ENCODE measurements around the gene CDK15.

CDK15 gene

DNA sequence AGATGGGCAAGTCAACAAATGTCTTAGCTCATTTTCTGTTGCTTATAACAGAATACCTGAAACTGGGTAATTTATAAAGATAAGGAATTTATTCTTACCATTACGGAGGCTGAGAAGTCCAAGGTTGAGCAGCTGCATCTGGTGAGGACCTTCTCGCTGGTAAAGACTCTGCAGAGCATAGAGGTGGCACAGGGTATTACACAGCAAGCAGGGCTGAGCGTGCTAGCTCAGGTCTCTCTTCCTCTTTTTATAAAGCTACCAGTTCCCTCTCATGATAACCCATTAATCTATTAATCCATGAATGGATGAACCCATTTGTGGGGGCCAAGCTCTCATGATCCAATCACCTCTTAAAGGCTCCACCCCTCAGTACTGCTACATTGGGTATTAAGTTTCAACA is 109.1 kb downstream of the CDK15 start:
- no peak for DNase-seq

DNA sequence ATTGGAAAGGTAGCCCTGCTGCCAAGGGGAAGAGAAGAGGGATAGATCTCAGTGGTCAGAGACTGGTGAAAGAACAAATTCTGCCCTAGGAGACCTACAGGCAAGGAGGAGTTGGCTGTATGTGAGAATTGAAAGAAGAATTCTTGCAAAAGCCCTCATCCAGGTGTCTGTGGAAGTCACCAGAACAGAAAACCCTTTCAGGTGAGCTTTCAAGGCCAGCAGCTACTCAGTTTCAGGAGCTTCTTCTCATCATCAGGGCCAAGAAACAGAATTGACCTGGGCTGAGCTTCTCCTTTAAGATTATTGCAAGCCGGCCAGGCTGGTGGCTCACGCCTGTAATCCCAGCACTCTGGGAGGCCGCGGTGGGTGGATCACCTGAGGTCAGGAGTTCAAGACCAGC is 110.2 kb downstream of the CDK15 start:
- DNase-seq = no peak

DNA sequence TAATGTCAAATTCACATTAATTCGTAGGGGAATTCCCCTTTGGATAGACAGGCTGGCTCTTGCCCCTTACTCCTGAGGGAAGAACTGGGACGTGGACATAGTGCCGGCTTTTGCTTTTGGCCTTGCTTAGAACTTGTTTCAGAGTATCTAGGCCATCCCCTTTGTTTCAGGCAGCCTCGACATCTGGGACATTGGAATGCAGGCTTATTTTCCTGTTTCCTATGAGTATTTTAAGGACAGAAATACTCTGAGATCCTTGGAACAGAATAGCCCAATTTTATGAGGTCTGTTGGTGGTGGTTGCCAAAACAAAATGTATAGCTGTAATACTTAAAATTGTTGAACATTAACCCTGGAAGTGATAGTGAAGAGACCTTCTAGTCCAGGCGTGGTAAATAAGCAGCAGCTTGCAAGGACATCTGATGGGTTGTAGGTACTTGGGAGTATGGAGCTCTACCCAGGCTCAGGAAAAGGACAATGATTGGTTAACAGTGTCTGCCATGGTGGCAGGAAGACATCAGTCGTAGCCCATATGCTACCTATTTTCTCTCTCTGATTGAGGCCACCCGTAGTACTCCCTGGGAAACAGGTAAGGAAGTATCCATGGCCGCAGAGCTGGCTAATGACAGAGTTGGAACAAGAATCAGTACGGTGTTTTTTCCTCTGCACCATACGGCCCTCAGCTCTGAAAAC is 112.4 kb downstream of the CDK15 start:
- no peak for DNase-seq

DNA sequence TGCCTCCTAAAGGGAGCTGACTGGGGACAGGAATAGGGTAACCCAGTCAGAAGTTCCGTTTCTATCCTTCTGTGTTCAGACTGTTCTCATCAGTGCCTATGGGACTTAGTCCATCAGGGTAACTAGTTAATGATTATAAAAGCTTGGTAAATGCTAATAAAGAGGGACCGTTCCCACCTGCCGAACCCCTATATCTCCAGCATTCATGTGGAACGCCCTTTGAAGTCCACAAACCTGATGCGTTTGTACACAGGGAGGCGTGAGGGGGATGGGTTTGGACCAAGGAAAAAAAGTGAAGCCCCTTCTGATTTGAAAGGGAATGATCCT is 112.9 kb downstream of the CDK15 start:
- no peak for DNase-seq

DNA sequence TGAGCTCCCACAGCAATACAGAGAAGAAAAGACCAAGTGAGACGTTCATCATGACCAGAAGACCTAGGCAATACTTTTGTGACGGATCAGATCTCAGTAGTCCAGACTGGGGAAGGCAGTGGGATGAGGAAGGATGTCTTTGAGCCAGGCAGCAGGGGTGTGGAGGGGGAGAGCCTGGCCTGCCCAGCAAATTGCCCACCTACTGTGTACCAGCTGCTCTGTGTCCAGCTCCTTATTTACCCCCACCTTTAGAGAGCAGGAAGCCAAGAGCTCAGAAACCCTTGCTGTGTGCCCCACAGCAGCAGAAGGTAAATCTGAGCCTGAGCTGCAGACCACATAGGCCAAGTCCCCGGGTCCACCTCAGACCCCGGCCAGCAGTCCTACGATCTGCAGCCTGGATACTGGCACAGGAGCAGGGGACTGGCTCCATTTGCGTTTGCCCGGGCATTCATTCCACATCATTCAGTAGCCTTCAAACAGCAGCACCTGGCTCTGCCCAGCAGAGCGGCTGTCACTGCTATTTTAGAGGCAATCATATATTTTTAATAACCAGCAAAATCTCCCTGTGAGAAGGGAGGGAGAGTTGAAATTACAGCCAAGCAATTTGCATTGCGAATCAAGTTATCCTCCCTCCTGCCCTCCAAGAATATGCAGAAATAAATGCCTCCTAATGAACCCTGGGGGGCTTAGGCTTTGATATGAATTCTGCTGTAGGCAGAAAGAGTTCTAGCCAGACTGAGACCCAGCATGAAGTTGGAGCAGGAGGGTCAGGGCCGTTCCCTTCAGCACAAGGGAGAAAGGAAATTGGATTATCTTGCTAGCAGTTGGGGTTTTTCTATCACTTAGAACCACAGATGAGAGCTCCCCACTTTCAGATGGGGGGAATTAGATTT is 117.3 kb downstream of the CDK15 start:
- DNase-seq = no peak

DNA sequence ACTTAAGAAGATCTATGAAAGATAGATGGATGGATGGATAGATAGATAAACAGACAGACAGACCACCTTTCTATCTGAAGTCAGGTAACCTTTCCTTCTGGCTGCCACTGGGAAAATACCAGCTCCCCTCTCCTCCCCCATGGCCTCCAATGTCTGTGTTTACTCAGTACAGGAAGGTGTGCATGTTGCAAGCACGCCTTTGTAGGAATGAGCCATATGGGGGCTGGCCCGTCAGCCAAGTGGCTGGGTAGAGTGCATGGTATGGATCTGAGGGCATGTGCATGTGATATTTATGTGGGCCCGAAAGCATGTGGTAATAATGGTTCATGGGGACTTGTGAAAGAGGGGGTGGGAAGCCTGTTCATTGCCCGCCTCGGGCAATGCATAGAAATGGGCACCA is 118.1 kb downstream of the CDK15 start:
- DNase-seq = no peak

DNA sequence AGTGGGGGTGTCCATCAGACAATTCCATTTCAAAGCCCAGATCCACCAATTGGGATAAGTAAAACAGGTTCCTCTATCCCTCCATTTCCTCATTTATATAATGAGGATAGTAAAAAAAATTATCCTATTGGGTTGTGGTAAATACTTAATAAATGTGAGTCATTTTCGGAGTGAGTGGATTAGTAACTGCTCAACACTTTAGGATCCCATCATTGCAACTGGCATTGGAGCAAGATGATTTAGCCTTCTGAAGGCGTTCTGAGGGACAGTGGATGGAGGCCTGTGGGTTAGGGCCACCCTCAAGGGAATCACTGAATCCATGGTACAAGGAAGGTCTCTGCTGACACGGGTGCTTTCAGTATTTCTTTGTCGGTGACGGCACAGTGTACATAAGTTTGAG is 118.7 kb downstream of the CDK15 start:
- no peak for DNase-seq

DNA sequence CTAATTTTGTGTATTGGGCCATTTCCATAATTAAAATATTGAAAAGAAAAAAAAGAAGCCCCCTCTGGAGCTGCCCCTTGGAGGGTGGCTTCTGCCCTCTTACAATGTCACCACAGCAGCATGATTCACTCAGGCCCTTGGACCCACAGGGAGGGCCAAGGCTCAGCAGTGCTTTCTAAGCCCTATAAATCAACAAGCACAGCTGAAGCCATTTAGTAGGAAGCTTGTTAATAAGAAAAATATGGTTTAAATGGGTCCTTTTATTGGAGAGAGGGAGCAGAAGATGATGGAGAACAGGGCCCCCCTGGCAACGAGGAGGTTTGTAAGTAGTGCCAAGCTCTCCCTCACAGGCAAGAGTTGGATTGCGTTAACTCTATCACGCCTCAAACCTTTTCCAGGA is 119.7 kb downstream of the CDK15 start:
- no peak for DNase-seq

DNA sequence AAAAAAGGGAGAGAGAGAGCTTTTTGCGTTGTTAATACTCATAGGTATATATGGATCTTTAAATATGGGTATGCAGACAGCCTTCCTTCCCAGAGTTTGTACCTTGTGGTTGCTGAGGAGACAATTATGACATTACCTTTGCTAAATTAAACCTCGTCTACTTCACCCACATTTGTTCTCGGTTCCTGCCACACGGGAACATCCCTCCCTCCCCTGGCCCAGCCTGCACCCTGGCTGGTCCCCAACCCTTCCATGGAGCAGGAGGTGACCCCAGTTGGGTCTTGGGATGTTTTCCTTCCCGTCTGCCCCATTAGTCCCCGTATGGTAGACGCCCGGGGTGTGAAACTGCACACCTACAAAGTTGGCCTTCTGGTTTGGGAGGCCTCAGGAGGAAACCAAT is 122.0 kb downstream of the CDK15 start:
- no peak for DNase-seq

DNA sequence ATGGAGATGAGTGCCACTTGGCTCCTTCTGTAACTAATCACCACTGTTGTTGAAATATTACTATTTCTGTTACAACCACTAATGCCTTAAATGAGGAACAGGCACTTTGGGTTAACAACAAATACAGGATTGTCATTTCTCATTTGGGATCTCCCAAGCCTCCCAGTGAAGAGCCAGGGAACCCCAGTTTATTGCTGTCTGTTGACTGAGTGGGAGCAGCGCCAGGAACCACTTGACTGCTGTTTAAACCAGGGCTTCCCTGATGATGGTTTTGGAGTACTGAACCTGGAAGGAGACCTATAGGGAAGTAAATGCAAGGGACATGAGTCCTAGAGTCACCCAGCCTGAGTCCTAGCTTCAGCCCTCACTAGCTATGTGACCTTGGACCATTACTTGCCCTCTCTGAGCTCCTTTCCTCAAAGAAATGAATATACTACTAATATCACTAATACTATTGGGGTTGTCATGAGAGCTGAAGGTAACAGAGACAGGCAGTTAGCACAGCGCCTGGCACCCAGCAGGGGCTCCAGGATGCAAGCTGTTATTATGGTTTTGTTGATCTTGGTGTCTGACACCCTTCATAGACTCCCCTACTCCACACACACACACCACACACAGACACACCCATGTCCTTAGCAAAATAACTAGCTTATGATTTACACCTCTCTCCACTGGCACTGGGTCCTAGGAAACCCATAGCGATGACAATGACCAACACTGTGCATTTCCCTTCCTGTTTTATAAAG is 123.1 kb downstream of the CDK15 start:
- no peak for DNase-seq

DNA sequence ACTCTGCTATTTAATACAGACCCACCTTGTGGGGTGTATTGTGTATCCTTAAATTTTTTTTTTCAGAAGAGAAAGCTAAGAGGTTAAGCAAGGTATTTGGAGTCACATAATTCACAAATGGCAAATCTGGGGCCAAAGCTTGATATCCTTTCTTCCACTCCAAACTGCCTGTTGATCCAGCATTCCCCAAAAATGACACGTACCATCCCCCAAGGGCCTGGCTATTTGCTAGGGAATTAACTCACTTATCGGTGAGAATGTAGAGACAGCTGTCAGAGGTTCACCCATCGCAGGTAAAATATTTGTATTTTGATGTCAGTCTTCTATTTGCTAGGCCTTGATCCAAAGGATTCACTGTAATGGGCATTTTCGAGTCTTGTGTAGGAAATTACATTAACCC is 123.7 kb downstream of the CDK15 start:
- DNase-seq = no peak

DNA sequence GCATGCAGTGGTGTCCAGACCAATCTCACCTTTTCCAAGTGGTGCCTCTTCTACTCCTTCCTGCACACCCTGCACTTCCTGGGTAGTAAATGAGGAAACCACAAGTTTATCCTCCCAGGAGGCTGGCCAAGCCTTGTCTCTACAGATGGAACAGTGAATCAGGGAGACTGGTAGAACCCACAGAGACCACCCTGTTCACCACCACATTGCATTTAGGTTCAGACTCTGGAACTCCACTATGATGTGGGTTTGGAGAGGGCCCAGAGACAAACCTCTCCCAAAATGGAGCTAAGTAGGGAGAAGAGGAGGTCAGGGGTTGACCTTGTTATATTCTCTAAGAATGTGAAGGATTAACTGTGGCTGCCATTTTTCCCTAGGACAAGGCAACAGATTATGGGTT is 124.5 kb downstream of the CDK15 start:
- DNase-seq = no peak

DNA sequence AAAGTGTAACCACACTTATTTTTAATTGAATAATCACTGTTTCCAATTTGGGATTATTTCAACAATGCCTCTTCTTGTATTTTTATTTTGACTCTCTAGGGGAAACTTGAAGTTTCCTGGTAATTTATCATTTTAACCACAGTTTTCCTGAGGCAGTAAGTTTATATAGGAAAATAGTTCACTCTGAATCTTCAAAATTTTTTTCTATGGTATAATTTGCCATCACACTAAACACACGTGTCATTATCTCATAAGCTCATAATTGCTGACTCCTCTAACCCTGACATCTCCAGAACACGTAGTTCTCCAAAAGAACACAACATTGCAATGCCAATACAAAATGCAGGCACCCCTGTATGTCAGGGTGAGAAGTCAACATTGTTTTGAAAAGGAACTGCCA is 125.1 kb downstream of the CDK15 start:
- no peak for DNase-seq

DNA sequence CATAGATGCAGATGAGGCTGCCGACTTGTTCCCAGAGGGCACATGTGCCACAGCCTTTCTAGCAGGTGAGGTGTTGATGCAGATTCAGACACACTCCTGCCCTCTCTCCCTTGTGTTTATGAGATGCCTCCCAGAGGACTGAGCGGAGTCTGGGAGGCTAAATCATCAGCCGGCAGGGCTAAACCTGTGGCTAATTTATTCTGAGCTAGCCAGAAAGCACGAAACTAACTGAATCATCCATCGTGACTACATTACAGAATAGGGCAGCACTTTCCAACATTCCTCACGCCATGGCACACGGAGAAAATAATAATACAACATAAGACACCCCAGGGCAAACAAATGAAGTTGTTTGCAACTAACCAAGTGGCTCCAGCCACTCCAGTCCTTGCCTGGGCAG is 125.6 kb downstream of the CDK15 start:
- DNase-seq = no peak

DNA sequence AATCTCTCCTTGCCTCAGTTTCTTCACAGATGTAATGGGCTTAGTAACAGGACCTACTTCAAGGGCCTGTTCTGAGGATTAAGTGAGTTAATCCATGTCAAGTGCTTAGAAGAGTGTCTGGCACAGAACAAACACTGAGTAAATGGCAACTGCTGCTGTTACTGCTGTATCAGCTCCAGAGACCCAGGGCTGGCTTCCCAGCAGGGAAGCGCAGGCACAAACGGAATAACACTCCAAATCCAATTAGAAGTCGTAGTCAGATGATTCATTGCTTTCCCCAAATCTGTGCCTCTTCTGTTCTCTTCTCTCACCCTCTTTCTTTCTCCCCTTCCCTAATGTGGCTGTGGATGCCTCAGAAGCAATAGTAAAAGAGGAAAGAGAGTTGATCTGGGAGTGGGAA is 126.2 kb downstream of the CDK15 start:
- no peak for DNase-seq

DNA sequence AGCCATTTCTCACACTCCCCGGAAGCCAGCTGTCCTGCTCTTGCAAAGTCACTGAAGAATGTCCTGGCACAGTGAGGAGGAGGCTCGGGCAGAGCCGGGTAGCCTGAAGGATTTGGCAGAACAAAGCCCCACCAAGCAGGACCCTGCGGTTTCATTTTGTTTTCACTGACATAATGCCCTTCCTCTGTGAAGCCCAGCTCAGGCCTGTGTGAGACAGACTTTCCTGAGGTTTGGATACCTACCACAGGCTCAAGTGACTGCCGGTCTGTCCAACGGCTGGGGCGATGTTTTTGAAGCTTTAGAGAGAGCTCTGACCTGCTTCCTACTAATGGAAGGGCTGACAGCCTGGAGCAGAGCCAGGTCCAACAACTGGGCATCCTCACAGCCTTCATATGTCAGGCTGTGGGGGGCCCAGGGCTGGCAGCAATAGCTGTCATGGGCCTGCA is 127.5 kb downstream of the CDK15 start:
- no peak for DNase-seq

DNA sequence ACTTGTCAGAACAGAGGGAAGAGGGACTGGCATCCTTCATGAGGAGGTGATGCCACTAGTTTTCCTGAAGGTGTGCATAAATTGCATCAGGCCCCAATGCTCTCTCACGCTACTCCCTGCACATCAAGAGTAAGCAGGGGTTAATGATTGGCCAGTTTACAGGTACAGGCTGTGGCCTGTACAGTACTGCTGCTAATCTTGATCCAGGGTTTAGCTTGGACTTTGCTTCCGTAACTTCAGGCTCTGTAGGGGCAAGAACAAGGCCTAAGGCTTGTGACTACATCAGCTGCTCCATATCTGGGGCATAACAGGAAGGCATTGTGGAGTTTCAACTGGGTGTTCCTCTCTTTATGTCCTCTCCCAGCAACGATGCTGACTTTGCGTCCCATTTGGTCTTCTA is 130.5 kb downstream of the CDK15 start:
- DNase-seq = no peak

DNA sequence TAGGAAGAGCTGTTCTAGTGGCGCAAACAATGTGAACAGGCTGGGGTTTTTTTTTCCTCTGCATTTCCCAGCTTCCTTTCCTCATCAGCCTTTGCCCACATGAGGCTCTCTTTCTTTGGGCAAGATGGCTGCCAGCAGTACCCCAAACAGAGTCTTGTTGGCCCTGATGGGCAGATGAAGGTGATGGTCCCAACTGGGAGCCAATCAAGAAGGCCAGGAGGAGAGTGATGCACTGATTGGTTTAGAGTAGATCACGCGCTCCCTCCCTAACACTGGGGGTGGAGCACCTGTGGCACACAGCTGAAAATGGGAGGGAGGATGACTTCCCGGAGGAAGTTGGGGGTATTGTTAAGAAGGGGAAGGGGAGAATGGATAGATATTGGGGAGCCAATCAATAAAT is 131.0 kb downstream of the CDK15 start:
- no peak for DNase-seq

DNA sequence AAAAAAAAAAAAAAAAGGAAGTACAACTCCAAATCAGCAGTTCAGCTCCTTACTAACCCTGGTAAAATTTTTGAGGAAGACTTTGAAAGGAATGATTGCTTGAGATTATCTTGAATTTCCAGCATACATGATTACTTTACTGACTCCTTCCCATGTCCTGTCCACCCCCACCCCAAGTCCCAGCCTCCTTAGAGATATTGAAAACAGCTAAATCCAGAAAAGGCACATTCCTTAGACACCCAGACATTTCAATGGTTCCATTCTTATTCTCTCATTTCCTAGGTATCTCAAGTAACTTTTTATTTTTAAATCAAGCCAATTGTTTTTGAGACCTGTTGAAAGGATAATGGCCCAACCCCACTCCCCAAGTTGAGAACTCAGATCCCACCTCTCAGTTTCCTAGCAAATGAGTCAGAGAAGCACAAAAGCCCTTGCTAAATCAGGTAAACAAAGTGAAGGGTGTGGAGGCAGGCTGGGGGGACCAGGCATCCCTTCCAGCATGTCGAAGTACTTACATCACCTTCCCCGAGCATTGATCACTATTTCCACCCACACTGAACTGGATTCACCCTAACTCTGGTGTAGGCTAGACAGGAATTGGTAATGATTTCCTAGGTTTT is 131.9 kb downstream of the CDK15 start:
- no peak for DNase-seq

DNA sequence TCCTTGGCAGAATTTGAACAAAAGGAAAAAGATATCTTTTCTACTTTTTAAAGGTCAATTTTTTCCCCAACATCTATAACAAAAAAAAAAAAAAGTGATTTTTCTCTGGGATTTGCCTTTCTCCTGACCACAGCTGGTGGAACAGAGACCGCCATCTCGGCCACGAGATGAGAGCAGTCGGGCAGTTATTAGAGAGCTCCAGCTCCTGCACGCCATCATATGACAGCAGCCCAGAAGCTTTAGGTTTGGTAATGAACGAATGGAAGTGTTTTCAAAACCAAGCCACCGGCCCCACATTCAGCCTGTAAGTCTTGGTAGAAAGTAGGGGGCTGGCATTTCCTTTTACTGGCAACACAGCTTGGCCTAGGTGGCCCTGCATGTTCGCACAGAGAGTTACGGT is 132.4 kb downstream of the CDK15 start:
- DNase-seq = no peak

DNA sequence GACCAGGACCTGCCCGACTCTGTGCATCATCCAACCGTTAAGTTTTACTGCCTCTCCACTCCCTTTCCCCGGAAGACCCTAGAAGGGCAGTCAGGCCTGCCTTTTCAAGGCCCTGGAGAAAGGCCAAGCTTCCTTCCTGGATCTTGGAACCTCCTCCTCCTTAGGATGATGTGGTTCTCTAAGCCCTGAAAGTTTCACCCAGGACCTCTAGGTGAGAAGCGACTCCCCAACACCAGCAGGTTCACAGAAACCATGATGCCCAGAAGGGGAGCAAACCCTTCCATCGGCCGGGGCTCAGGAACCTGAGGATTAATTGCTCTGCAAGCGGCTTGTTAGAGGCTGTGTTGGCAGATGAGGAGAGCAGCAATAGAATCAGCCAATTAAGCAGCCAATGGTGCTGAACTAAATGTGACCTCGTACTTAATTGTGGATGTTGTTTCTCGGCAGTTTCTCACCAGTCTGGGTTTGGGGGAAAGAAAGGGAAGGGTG is 133.2 kb downstream of the CDK15 start:
- DNase-seq = no peak

DNA sequence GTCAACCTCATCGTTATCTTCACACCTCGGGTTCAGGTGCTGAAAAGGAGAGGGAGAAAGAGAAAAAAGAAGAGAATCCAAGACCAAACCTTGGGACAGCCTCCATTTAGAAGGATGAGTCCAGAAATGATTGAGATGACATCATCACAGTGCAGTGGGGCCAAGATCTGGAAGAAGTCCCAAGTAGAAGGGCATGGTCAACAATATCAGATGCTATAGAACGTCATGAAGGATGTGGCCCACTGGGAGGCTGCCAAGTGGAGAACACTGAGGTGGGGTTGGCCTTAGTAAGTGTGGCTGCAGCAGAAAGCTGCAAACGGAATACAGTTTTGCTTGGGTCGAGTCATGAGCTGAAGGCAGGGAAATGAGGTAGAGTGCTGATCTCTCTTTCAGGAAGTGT is 136.2 kb downstream of the CDK15 start:
- no peak for DNase-seq
